DMS 273 treated with DMSO at 0.1 percent for 48 hours (cell line): Measurements from ENCODE around the gene NOSTRIN.
"Not testable (repeated sequence)": the region's sequence is repeated elsewhere in the genome, so short reads cannot be mapped to it uniquely, and the experiment has no call there.

ENCODE experiments used
- DNase-seq: peaks from one replicate; lab custom pipeline; 2025; lab: John Stamatoyannopoulos, UW

NOSTRIN gene

DNA sequence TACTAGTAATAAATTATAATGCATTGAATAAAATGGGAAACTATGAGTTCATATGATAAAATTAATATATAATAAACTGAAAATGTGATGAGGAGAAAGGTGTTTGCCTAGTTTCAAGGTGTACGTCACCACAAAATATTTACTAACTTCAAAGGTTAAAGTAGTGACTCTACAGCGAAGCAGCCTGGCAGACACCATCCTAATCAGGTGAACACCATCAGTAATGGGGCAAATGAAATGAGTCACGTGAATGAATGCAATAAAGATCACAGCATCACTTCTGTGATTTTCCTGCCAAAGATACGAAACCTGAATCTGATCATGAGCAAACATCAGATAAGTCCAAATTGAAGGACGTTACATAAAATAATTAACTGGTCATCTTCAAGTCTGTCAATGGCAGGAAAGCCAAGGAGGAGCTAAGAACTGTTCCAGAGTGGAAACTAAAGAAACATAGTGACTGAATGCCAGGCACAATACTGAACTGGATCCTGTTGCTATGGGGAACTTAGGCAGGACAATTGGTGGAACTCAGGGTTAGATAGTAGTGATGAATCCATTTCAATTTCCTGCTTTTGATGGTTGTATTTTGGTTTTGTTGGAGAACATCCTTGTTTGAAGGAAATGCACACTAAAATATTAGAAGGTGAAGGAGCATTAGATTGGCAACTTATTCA lies 12.1 kb upstream of the NOSTRIN start:
- no peak for DNase-seq

DNA sequence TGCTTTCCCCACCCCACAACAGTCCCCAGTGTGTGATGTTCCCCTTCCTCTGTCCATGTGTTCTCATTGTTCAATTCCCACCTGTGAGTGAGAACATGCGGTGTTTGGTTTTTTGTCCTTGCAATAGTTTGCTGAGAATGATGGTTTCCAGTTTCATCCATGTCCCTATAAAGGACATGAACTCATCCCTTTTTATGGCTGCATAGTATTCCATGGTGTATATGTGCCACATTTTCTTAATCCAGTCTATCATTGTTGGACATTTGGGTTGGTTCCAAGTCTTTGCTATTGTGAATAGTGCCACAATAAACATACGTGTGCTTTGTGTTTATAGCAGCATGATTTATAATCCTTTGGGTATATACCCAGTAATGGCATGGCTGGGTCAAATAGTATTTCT lies 11.3 kb upstream of the NOSTRIN start:
- not testable (repeated sequence) for DNase-seq

DNA sequence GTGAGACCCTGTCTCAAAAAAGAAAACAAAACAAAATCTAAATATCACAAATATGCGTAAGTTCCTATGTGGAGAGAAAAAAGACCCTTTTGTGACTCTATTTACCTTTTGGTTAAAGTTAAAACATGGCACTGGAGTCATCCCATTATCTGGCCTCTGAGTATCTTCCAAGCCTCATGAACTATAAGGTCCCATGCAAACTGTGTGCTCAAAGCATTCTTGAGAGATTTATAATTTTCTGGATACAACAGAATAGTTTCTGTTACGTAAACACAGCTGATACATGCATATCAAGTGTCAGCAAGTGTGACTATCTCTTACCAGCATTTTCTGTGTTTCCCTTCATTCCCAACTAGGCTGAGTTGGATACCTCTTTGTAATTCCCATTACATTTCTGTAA lies 8.8 kb upstream of the NOSTRIN start:
- no peak for DNase-seq

DNA sequence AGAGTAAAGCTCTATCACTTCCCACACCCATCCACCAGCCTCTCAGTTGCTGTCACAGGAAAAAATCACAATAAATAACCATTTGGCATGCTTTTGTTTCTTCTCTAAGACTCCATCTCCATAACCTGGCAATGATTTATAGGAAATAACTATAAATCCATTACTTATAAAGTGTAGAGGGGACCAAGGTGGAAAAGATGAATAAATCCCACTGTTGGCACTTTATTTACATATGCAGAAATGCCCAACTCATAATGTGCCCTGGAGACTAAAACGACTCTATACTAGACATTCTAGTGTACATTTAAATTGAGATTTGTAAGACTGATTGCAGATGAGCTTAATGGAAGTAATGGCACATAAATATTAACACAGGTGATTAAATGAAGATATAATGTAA lies 7.5 kb upstream of the NOSTRIN start:
- no peak for DNase-seq

DNA sequence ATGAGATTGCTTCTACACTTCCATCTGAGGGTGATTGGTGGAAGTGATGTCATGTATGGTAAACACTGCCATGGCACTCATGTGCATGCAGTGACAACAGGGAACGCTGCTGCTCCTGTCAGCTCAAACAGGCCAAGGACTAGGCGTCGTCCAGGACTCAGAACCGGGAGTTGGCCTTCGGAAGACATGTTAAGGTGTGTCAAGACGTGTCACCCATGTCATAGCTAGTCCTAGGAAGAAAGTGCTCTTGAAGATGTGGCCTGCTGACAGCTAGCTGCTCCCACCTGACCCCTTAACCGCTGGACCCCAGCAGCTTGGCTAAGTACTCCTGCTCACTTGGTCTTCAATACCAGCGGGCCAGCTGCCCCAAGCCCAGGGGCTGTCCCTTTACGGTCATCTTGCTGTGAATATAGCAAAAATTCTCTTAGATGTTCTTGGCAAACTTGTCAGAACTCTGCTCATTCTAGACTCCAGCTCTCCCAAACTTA lies 6.3 kb upstream of the NOSTRIN start:
- no peak for DNase-seq

DNA sequence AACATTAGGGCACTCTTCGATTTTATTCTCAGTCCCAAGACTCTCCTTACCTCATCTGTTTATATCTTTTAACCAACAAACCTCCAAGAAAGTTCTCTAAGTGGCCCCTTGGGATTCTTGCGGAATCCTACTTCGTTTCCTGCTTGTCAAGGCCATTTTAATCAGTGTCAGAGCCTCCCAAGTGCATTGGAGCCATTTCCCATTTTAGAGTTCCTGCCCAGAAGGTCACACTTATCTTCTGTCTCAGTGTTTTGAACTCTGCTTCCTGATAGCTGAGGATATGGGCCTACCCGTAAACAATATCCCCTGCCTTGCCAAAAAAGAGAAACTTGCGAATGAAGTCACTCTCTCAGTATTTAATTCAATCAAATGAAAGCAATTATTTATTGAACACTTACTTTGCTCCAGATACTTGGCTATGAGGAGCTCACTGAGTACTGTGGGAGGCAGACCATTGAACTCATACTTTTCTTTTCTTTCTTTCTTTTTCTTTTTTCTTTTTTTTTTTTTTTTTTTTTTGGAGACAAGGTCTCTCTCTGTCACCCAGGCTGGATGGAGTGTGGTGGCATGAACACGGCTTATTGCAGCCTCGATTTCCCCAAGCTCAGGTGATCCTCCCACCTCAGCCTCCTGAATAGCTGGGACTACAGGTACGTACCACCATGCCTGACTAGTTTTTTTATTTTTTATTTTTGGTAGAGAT lies 5.7 kb upstream of the NOSTRIN start:
- DNase-seq: no peak

DNA sequence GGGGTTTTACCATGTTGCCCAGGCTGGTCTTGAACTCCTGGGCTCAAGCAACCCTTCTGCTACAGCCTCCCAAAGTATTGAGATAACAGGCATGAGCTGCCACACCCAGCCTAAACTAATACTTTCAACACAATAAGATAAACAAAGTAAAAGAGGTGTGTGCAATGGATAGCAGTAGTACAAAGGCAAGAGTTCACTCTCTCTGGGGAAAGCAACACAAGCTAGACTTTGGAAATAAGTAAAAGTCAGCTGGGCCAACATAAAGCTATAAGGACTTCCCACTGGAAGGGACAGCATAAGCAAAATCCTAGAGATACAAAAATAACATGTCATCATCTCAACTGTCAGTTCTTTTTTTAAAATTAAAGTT lies 5.2 kb upstream of the NOSTRIN start:
- no peak for DNase-seq

DNA sequence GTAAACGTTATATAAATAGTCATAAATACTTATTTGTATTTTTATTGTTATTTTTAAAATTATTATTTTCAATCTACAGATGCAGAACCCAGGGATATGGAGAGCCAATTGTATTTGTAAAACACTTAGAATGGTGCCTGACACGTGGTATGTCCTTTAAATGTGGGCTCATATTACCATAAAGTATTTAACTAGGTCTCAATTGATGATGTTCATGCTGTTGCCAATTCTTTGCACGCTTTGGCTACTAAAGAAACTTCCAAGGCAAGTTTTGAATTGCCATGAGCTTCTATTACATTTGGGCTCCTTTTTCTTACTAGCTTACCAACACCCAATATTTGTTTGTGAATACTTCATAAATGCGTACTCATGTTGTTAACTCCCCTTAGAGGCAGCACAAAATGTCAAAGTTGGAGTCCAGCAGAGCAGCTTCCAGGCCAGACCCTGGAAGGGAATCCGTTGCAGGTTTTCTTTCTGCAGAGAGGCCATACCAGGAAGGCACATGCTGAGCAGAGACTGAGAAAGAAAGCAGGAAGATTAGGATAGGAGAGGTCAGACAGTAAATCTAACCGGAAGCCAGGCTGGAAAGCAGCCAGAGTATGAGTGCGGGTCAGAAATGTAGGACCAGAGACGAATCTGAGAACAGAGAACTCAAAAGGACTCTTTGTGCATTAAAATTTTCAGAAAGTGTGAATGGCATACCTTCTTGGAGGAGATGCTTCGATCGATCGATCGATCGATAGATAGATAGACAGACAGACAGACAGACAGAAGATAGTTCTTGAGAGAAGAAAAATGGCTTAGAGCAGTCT lies 4.2 kb upstream of the NOSTRIN start:
- no peak for DNase-seq

DNA sequence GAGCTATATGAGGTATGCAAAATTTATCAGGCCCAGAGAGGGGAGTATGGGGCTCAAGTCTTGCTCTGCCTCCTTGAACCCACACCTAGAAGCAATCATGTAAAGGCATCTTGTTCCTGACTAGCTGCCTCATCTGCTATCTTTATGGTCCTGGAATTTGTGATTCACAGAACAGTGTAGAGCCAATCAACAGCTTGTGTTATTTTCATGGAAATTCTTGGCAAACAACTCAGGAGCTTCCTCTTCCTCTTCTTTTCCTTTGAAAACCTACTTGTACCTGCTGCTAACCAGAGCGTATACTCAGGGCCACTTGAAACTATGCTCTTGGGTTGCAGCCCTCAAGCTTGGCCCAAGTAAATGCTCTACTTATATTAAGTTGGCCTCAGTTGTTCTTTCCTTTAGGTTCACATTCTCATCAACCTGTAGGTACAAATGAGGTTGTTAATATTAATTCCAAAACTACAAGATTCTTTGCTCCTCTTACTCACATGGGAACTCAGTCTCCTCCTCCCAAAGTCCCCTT lies 3.5 kb upstream of the NOSTRIN start:
- no peak for DNase-seq

DNA sequence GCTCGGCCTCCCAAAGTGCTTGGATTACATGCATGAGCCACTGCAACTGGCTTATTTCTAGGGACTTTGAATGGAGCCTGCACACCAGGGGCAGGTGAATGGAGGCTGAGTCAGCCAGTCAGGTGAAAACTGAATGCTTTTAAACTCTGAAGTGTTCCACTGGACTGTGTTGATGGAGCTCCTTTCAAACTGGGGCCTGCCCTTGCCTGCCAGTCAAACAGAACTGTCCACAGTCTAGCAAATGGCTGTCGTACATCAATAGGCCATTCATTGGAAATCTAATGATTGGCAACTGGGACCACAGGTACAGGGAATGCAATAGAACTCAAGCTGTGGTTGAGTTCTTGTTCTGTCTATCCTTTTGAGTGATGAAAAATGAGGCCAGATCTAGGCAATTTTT lies 966 bp upstream of the NOSTRIN start:
- no peak for DNase-seq

DNA sequence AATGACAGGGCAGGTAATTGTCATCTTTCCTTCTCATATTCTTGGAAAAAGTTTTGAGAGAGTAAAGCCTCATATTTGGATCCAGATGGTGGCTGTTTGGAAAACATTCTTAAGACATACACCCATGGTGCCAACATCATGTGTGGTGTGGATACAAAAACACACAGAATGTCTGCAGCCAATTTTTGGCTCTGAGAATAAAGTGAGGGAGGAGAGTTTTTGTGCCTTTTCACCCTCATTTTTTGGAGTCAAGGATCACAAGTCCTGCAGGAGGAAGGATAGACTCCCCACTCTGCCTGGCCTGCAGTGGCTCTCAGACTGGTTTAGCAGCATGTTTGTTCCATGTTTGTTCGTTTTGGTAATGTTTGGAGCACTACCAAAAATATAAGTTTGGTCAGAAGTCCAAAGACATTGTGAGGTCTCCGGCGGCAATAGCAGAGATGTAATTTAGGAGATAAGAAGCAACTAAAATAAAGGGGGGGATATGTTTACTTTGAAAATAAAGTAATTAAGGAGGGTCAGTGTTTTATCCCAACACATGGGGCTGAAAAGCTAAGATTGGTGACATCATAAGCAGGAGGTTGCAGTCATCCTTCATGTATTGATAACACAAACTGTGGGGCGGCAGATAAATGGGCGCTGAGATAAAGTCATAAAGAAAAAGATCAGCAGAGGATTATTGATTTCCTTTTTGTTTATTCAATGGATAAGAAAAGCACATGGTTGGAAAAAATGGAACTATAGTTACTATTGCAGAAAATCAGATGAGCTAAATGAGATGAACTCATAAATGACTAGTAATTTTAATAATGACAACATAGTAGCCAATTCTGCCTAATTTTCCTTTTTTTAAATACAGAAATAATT lies 655 bp downstream of the NOSTRIN start:
- no peak for DNase-seq

DNA sequence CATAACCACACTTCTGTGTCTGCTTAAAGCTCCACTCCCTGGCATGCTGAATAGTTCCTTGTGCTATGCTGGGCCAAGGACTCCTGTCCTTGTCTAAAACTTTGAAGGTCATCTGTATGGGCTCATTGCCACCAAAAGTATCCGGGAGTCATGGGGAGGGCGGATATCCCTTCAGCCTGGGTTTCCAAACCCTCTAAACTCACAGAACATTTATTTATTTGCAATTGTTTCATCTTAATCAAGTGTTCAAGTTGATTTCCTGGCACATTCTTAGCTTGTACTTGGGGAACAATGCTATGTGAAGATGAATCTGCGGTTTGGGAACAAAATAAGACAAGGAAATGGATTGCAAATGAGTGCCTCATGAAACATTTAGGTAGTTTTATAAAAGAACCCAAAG lies 1.8 kb downstream of the NOSTRIN start:
- no peak for DNase-seq

DNA sequence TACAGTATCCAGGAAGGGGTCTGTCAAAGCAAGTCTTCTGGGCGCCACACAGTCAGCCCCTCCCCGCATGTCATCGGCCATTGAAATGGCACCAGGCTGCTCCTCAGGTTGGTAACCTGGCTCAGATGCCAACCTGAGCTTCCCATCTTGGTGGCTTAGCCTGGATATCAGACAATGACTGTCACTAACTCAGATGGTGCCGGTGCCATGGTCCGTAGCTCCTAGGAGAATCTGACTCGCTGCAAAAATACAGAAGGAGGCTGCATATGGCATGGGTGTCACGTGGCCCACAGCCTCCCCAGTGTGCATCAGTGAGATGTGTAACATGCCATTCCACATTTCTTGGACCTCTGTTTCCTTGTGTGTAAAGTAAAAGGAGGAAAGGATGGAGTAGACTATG lies 3.2 kb downstream of the NOSTRIN start:
- DNase-seq: no peak

DNA sequence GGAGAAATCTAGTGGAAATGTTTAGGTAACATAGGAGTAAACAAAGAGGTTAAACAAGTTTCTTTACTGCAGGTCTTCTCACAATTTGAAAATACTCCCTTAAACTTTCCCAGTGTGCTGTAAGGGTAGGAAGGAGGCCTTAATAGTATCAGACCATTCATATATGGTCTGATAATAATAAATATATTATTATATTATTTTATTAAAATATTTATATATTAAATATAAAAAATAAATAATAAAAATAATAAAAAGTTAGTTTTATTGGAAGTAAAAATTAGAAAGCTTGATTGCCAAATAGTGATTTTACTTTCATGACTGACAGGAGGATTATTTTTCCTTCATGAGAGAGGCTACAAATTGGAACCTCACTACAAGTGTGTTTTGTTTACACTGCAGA lies 7.1 kb downstream of the NOSTRIN start:
- DNase-seq: no peak

DNA sequence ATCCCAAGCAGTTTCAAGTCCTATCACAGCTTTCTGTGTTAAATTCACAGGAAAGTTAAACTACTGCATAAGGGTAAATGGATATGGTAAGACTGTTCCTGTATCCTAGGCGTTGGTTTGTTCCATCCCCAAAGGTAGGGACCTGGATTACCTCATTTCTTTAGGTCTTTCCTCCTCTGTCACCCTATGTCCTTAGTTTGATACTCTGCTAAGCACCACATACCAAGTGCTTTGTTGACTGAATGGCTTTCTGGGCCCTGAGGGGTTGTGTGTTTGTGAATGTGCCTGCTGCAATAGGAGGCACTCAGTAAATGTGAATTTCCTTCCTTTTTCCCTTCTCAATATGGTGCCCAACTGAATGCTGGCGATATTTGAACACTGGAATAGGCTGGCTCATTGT lies 7.8 kb downstream of the NOSTRIN start:
- DNase-seq: no peak

DNA sequence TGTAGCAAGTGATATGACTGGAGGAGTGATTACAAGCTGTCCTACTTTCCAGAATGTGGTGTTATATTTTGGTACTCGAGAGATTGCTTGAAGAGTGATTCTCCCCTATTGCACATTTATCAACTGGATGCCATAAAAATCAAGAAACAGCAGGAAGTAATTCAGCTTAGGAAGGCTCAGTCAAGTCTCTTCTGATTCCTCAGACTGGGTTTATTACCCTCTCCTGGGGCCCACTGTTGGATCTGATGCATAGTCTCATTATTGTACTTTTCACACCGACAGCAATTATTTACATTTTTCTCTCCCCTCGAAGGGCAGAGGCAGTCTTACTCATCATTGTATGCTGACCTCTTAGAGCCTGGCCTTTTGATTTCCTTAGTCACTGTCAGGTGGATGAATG lies 9.3 kb downstream of the NOSTRIN start:
- DNase-seq: no peak

DNA sequence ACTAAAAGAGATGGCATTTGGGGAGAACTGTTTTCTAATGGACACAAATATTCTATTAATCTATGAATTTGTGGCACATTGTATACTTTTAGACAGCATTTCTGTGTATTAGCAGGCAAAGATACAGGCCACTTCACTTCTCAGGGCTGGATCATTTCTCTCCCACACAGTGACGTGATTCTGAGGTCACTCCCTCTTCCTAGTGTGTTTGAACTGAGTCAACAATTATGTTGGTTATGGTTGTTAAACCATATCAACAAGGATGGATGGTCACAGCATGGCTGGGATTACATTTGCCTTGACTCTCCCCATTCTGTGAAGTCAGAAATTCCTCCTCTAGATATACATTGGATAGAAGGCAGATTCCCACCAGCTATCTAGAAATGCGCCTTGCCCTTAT lies 11.6 kb downstream of the NOSTRIN start:
- no peak for DNase-seq

DNA sequence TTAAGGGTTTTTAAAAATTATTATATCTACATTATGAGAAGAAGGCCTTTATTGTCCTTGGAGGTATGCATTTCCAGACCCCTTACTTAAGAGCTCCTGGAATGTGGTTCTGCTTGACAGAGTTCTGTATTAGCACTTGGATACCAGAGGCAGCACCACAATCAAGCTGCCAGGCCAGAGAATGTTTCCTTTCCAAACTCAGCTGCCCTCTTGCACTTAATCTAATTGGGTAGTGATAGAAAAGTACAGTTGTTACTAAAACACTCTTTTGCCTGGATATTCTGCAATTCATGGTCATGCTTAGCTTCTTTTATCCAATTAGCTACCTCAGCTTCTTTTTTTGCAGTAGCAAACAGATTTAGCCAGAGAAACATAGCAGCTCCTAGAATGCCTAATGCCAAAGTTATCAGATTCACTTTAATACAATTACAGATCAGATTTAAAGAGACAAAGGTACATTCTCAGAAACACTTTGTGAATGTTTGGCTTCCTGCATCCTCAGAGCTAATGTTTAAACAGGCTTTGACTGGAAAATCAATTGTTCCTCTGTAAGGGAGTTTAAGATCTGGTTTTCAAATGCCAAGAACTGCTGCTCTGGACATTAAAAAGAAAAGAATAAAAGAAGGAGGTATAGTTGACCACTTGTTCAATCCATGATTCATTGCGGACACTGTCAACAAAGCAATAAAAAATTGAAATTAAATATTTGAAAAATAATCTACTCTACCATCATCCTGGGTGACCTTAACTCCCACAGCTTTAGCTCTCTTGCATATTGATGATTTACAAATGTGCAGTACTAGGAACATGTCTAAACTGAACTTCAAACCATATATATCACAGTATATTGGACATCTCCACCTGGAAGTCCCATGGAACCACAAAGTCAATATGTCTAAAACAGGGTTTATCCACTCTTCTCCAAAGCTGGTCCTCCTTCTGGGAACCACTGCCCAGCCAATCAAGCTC lies 12.8 kb downstream of the NOSTRIN start:
- DNase-seq: no peak

DNA sequence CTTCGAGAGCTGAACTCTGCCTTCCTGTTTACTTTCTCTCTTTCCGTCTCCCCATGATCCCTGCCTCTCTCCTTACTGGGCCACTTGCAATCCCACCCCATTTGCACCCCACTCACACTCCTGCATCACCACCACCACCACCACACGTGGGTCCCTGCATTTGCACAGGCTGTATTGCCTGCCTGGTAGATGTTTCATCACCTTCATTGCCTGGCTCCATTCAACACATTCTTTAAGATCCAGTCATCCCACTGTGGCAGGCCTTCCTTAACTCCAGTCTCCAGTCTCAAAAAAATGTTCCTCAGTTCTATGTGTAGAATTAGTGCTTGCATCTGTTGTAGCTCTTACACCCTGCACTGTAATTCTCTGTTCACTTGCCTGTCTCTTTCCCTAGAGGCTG lies 13.9 kb downstream of the NOSTRIN start:
- no peak for DNase-seq

DNA sequence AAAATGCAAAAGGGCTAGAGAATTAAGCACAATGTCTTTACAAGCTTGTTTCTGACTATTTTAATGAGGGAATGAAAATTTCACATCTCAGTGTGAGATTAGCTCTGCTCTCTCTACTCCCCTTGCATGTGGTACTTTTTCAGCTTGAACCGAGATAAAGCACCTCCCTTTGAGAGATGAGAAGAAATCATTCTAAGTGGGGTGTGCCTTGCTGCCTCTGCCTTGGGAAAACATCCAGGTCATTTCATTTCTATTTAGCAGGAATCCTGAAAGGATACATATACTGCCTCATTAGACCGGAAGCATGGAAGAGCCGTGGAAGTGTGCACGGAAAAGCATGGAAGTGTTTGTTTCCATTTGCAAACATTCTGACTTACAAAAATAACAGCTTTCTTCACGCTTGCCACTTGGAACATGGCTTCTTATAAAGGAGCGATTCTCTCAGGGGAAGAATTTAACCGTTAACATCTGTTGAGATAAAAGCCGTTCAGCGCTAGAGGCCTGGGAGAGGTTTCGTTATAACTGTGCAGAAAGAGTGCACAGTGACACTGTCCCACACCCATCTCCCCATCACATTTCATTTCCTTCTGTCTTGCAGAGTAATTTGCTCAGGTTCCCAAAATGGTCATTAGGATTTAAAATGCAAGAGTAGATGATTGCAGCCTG lies 16.7 kb downstream of the NOSTRIN start:
- DNase-seq: no peak
